GM10266 (cell line): Measurements from ENCODE around the gene GFRA1.

Source experiments
- DNase-seq: peaks from one replicate; pipeline ENCODE4 v3.0.0; 2012; ENCODE audit errors: extremely low spot score
- CTCF ChIP-seq: IDR thresholded peaks from 2 replicates; pipeline ENCODE4 v1.5.1; 2012; ENCODE audit warnings: mild to moderate bottlenecking, low read depth; ENCODE audit not compliant: control insufficient read depth, insufficient read depth; ENCODE audit errors: missing control alignments

GFRA1 gene

GRCh38 chr10:116211682-116212081 is 61.3 kb downstream of the GFRA1 start:
- DNase-seq: no peak

GRCh38 chr10:116210588-116211346 is 62.2 kb downstream of the GFRA1 start:
- no peak for DNase-seq
- TF ChIP-seq CTCF: no peak

More at GRCh38 chr10:116211682-116212081, 61.3 kb downstream of the GFRA1 start:
- no peak for TF ChIP-seq CTCF

GRCh38 chr10:116209781-116210180 is 63.2 kb downstream of the GFRA1 start:
- DNase-seq: no peak
- TF ChIP-seq CTCF: no peak

GRCh38 chr10:116208956-116209567 is 63.9 kb downstream of the GFRA1 start:
- TF ChIP-seq CTCF: no peak
- no peak for DNase-seq

GRCh38 chr10:116207690-116208089 is 65.3 kb downstream of the GFRA1 start:
- no peak for TF ChIP-seq CTCF
- no peak for DNase-seq

- no peak for DNase-seq
- no peak for TF ChIP-seq CTCF
These were observed 69.3 kb downstream of the GFRA1 start for GRCh38 chr10:116203661-116204060.
